ENCODE measurements around the gene LINGO4.
"Not testable (repeated sequence)": the region's sequence is repeated elsewhere in the genome, so short reads cannot be mapped to it uniquely, and the experiment has no call there.

LINGO4 gene

GRCh38 chr1:151813271-151813977 lies 8.2 kb upstream of the LINGO4 start:
- no peak for DNase-seq

- DNase-seq, result no peak
These were observed 6.0 kb upstream of the LINGO4 start for GRCh38 chr1:151811181-151811580.

- no peak for DNase-seq
These were observed 4.9 kb upstream of the LINGO4 start for GRCh38 chr1:151809985-151810556.

GRCh38 chr1:151809290-151809984 lies 4.2 kb upstream of the LINGO4 start:
- DNase-seq, result no peak

GRCh38 chr1:151807766-151808165 lies 2.5 kb upstream of the LINGO4 start:
- no peak for DNase-seq

GRCh38 chr1:151807131-151807530 lies 1.9 kb upstream of the LINGO4 start:
- DNase-seq, result no peak

- DNase-seq, result no peak
These were observed 951 bp upstream of the LINGO4 start for GRCh38 chr1:151806170-151806569.

- DNase-seq, result no peak
These were observed 1.3 kb downstream of the LINGO4 start for GRCh38 chr1:151803915-151804314.

GRCh38 chr1:151803164-151803563 lies 2.1 kb downstream of the LINGO4 start:
- DNase-seq, result no peak

GRCh38 chr1:151802372-151802771 lies 2.8 kb downstream of the LINGO4 start:
- DNase-seq, result no peak

- DNase-seq, result no peak
These were observed 3.4 kb downstream of the LINGO4 start for GRCh38 chr1:151801846-151802245.

- no peak for DNase-seq
These were observed 3.9 kb downstream of the LINGO4 start for GRCh38 chr1:151801310-151801820.

- no peak for DNase-seq
These were observed 4.4 kb downstream of the LINGO4 start for GRCh38 chr1:151800830-151801229.

- DNase-seq, result no peak
These were observed 5.8 kb downstream of the LINGO4 start for GRCh38 chr1:151799179-151800022.

GRCh38 chr1:151798571-151798970 lies 6.6 kb downstream of the LINGO4 start:
- no peak for DNase-seq

- no peak for DNase-seq
These were observed 14.1 kb downstream of the LINGO4 start for GRCh38 chr1:151790940-151791651.

- DNase-seq, result peak; percentile 98 to 99
These were observed 14.9 kb downstream of the LINGO4 start, which contains the start of gene TDRKH for GRCh38 chr1:151790071-151790939. TSS of gene TDRKH (minus strand) at chr1:151790500. CDS start at chr1:151783022, 7,478 bp downstream.

GRCh38 chr1:151787689-151788088 lies 17.5 kb downstream of the LINGO4 start:
- no peak for DNase-seq

GRCh38 chr1:151783796-151784195 lies 21.4 kb downstream of the LINGO4 start:
- DNase-seq, result no peak

- DNase-seq, result no peak
These were observed 22.5 kb downstream of the LINGO4 start for GRCh38 chr1:151782741-151783140.

- not testable (repeated sequence) for DNase-seq
These were observed 23.2 kb downstream of the LINGO4 start for GRCh38 chr1:151782026-151782425.
